PC-9 (cell line): ENCODE measurements around the gene WRNIP1. TPM values are rescaled to one million over a fixed set of nuclear protein-coding genes. Genes with fewer than 3 reads are reported as not detected.

ENCODE experiments used
- BruUV-seq: library from RNA; stranded (reverse); fragments of 400-500 nt; replicated peaks from 2 replicates; lab custom pipeline; 2021; lab: Mats Ljungman, UMichigan
- CTCF ChIA-PET: fragments of 300-600 bp; sonication (Branson Sonifier 250); formaldehyde crosslinking; loops from one replicate; lab custom pipeline; 2022; ENCODE audit warnings: antibody characterized with exemption; lab: Charles Lee
- POLR2A ChIA-PET: fragments of 300-600 bp; sonication (Branson Sonifier 250); formaldehyde crosslinking; loops from one replicate; lab custom pipeline; 2022; ENCODE audit warnings: antibody characterized with exemption; ENCODE audit not compliant: unreplicated experiment; lab: Charles Lee
- DNase-seq, 2 experiments: peaks; one replicate each; pipeline versions ENCODE4 v3.0.0 to v3.0.0-alpha.2; 2015 to 2022; ENCODE audit warnings: mixed read lengths in 1 of 2
- H2AFZ ChIP-seq: fragments of 200-600 bp; sonication (generic); 2 replicates; pipeline ENCODE4 v1.8.1; 2017; ENCODE audit warnings: antibody characterized with exemption
- H3F3A ChIP-seq: fragments of 200-600 bp; sonication (generic); 2 replicates; pipeline ENCODE4 v1.8.1; 2017; ENCODE audit warnings: antibody characterized with exemption, mild to moderate bottlenecking, low read depth; ENCODE audit not compliant: insufficient read depth
- H3K27ac ChIP-seq: fragments of 200-600 bp; sonication (generic); 2 replicates; pipeline ENCODE4 v1.6.1; 2016; ENCODE audit warnings: mixed run types
- H3K27me3 ChIP-seq: fragments of 200-600 bp; sonication (generic); 2 replicates; pipeline ENCODE4 v1.6.1; 2016; ENCODE audit warnings: low read depth, mixed run types; ENCODE audit not compliant: insufficient read depth
- H3K36me3 ChIP-seq: fragments of 200-600 bp; sonication (generic); 2 replicates; pipeline ENCODE4 v1.6.1; 2016; ENCODE audit warnings: low read depth, mixed run types
- H3K4me1 ChIP-seq: fragments of 200-600 bp; sonication (generic); replicated peaks from 2 replicates; pipeline ENCODE4 v1.6.1; 2016; ENCODE audit warnings: mixed run types; ENCODE audit not compliant: insufficient read depth
- H3K4me2 ChIP-seq: fragments of 200-600 bp; sonication (generic); 2 replicates; pipeline ENCODE4 v1.6.1; 2017; ENCODE audit warnings: mixed run types
- H3K4me3 ChIP-seq: fragments of 200-600 bp; sonication (generic); 2 replicates; pipeline ENCODE4 v1.6.1; 2016; ENCODE audit warnings: mixed run types
- H3K79me2 ChIP-seq: fragments of 200-600 bp; sonication (generic); 2 replicates; pipeline ENCODE4 v1.6.1; 2017; ENCODE audit warnings: low read depth, mixed run types
- H3K9me2 ChIP-seq: fragments of 200-600 bp; sonication (generic); 2 replicates; pipeline ENCODE4 v1.8.1; 2017; ENCODE audit warnings: mild to moderate bottlenecking; ENCODE audit not compliant: insufficient read depth
- H3K9me3 ChIP-seq: fragments of 200-600 bp; sonication (generic); 2 replicates; pipeline ENCODE4 v1.8.1; 2016; ENCODE audit warnings: low read depth; ENCODE audit not compliant: insufficient read depth
- H4K20me1 ChIP-seq: fragments of 200-600 bp; sonication (generic); 2 replicates; pipeline ENCODE4 v1.8.1; 2017; ENCODE audit not compliant: insufficient read depth
- CTCF ChIP-seq: fragments of 200-600 bp; sonication (generic); conservative IDR thresholded peaks from 2 replicates; pipeline ENCODE4 v1.6.1; 2017; ENCODE audit warnings: mixed run types, antibody characterized with exemption, mild to moderate bottlenecking, moderate library complexity
- EZH2 ChIP-seq: fragments of 200-600 bp; sonication (generic); IDR thresholded peaks from 2 replicates; pipeline ENCODE4 v1.8.0; 2017; ENCODE audit warnings: antibody characterized with exemption, low read depth
- intact Hi-C: fragments of 100-400 bp; cut with micrococcal nuclease; formaldehyde crosslinking; loops from one replicate; pipeline ENCODE4 v1.10.0; 2022; ENCODE audit not compliant: unreplicated experiment
- total RNA-seq: library from RNA; stranded (reverse); gene quantifications from 2 replicates; pipeline ENCODE4 v1.2.3, GENCODE V29; 2021

The WRNIP1 gene
- total RNA-seq, 1 experiment from 2014 or later, result 61.4 TPM

GRCh38 chr6:2725364-2725988, 39.7 kb upstream of the WRNIP1 start:
- H3K9me3 ChIP-seq, result no peaks in the 10 kb centered on the region
- ChIA-PET CTCF (no interaction called here), POLR2A (no interaction called here)
- H3K4me1 ChIP-seq, result no peaks in the 10 kb centered on the region; the same call in 1 of the 2 replicates
- H3K27ac ChIP-seq, result no peak overlapping the region
- no peaks in the 10 kb centered on the region for H4K20me1 ChIP-seq
- H3K4me3 ChIP-seq, result no peak overlapping the region
- no peaks in the 10 kb centered on the region for H3F3A ChIP-seq
- H3K4me2 ChIP-seq, result no peak overlapping the region
- BruUV-seq, result no TSS peak
- intact Hi-C loops, result no loop called here
- no peak for TF ChIP-seq CTCF
- no peaks in the 10 kb centered on the region for H3K36me3 ChIP-seq
- no peak overlapping the region for H2AFZ ChIP-seq
- H3K27me3 ChIP-seq, result no peaks in the 10 kb centered on the region
- no peaks in the 10 kb centered on the region for H3K9me2 ChIP-seq
- no peak for DNase-seq
- no peaks in the 10 kb centered on the region for H3K79me2 ChIP-seq

DNA sequence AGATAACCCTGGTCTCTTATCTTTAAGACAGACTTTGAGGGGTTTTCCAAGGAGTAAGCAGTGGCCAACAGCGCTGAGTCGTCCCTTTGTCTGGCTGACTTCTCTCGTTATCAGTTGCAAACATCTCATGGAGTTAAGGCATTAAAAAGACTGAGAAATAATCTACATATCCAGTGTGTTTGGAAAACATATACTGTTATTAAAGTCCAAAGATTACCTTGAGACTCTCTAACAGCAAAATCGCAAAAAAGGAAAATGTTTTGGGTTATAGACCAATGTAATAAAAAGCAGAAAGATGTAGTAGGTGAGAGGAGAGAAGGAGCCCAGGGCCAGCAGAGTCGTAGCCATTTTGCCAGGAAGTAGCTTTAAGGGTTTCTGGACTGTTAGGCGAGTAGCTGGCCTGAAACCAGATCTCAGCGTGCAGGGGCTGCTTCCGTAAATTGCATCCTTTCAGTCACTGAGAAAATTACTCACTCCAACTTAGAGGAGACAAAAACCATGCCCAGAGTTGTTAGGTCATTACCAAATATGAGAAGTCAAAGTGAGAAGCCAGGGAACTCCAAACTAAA, 39.1 kb upstream of the WRNIP1 start:
- no peak for DNase-seq
- Histone ChIP-seq H3K27me3 (no peaks in the 10 kb centered on the region), H3K4me2 (no peak overlapping the region), H2AFZ (no peak overlapping the region), H3K36me3 (no peaks in the 10 kb centered on the region), H3K4me3 (no peak overlapping the region), H3F3A (no peaks in the 10 kb centered on the region), H4K20me1 (no peaks in the 10 kb centered on the region), H3K9me2 (no peaks in the 10 kb centered on the region), H3K4me1 (no peaks in the 10 kb centered on the region; the same call in 1 of the 2 replicates), H3K9me3 (no peaks in the 10 kb centered on the region), H3K79me2 (no peaks in the 10 kb centered on the region), H3K27ac (no peak overlapping the region)
- no peak for TF ChIP-seq EZH2
- no peak for TF ChIP-seq CTCF
- POLR2A ChIA-PET, result interaction anchor here (0.6 kb wide), 1 partner anchor 431 kb away, joined by 6 read pairs; the partner anchor contains the start of gene TUBB2A
- CTCF ChIA-PET, result no interaction called here
- intact Hi-C loops, result no loop called here
- no TSS peak for BruUV-seq

GRCh38 chr6:2729921-2730320, 35.3 kb upstream of the WRNIP1 start:
- Histone ChIP-seq H3K9me3 (no peaks in the 10 kb centered on the region), H3K9me2 (no peaks in the 10 kb centered on the region), H2AFZ (no peak overlapping the region), H3K36me3 (no peaks in the 10 kb centered on the region), H3K27ac (no peak overlapping the region), H3K79me2 (no peaks in the 10 kb centered on the region), H4K20me1 (no peaks in the 10 kb centered on the region), H3K4me3 (no peak overlapping the region), H3K27me3 (no peaks in the 10 kb centered on the region), H3F3A (no peaks in the 10 kb centered on the region), H3K4me1 (no peaks in the 10 kb centered on the region; the same call in 1 of the 2 replicates), H3K4me2 (no peak overlapping the region)
- intact Hi-C loops, result loop anchor here (10.0 kb wide), 1 partner anchor 195 kb away; no protein-coding TSS in a partner anchor
- no peak for DNase-seq
- TF ChIP-seq CTCF, result no peak
- no peak for TF ChIP-seq EZH2
- no TSS peak for BruUV-seq
- ChIA-PET POLR2A (no interaction called here), CTCF (no interaction called here)
